ENCODE results near the gene RRP9.
"Not testable (repeated sequence)": the region's sequence is repeated elsewhere in the genome, so short reads cannot be mapped to it uniquely, and the experiment has no call there.

The RRP9 gene

GRCh38 chr3:51941798-51942602, at the start of gene RRP9, which contains the start of gene PARP3:
Gene RRP9, minus strand, starts transcription at chr3:51941904. Its CDS starts 37 bp downstream, at chr3:51941867.
Gene PARP3, plus strand, starts transcription at chr3:51942363. Its CDS starts 993 bp downstream, at chr3:51943356.
- DNase-seq (ENCODE audit: low read depth in 2 of 3, low spot score in 2 of 3): peak; percentile 90 to 99 (median 91)

- not testable (repeated sequence) for DNase-seq (ENCODE audit: low read depth in 2 of 3, low spot score in 2 of 3)
Measured at GRCh38 chr3:51990501-51990971, 48.8 kb upstream of the RRP9 start.

GRCh38 chr3:51988286-51989146, 46.8 kb upstream of the RRP9 start:
- no peak for DNase-seq (ENCODE audit: low read depth in 2 of 3, low spot score in 2 of 3)

GRCh38 chr3:51987568-51987967, 45.9 kb upstream of the RRP9 start:
- no peak for DNase-seq (ENCODE audit: low read depth in 2 of 3, low spot score in 2 of 3)

GRCh38 chr3:51986010-51986947, 44.6 kb upstream of the RRP9 start:
- DNase-seq (ENCODE audit: low read depth in 2 of 3, low spot score in 2 of 3): no peak

GRCh38 chr3:51985063-51985462, 43.4 kb upstream of the RRP9 start:
- DNase-seq (ENCODE audit: low read depth in 2 of 3, low spot score in 2 of 3): no peak

- no peak for DNase-seq (ENCODE audit: low read depth in 2 of 3, low spot score in 2 of 3)
Measured at GRCh38 chr3:51984269-51984647, 42.6 kb upstream of the RRP9 start.

GRCh38 chr3:51983578-51984268, 42.0 kb upstream of the RRP9 start:
- no peak for DNase-seq (ENCODE audit: low read depth in 2 of 3, low spot score in 2 of 3)

- DNase-seq (ENCODE audit: low read depth in 2 of 3, low spot score in 2 of 3): peak; percentile 52 to 66 (median 66)
Measured at GRCh38 chr3:51982838-51983577, 41.3 kb upstream of the RRP9 start, which contains the start of gene ACY1. Gene ACY1, plus strand, starts transcription at chr3:51983535. Its CDS starts 530 bp downstream, at chr3:51984065.

GRCh38 chr3:51982352-51982837, 40.7 kb upstream of the RRP9 start:
- no peak for DNase-seq (ENCODE audit: low read depth in 2 of 3, low spot score in 2 of 3)

- no peak for DNase-seq (ENCODE audit: low read depth in 2 of 3, low spot score in 2 of 3)
Measured at GRCh38 chr3:51980253-51980652, 38.5 kb upstream of the RRP9 start.

GRCh38 chr3:51978143-51978502, 36.4 kb upstream of the RRP9 start:
- DNase-seq (ENCODE audit: low read depth in 2 of 3, low spot score in 2 of 3): no peak

- no peak for DNase-seq (ENCODE audit: low read depth in 2 of 3, low spot score in 2 of 3)
Measured at GRCh38 chr3:51977446-51978142, 35.9 kb upstream of the RRP9 start.

- no peak for DNase-seq (ENCODE audit: low read depth in 2 of 3, low spot score in 2 of 3)
Measured at GRCh38 chr3:51975852-51976549, 34.3 kb upstream of the RRP9 start.

- peak in 2 of 3 experiments; percentile 47 to 60 for DNase-seq (ENCODE audit: low read depth in 2 of 3, low spot score in 2 of 3)
Measured at GRCh38 chr3:51974963-51975851, 33.5 kb upstream of the RRP9 start, which contains the start of gene ABHD14A. Gene ABHD14A, plus strand, starts transcription at chr3:51975064. Its CDS starts 72 bp downstream, at chr3:51975136.

- DNase-seq (ENCODE audit: low read depth in 2 of 3, low spot score in 2 of 3): no peak
Measured at GRCh38 chr3:51974277-51974962, 32.7 kb upstream of the RRP9 start.

Measured in activated CD8-positive, alpha-beta memory T cell treated with anti-CD3 and anti-CD28 coated beads for 48 hours (primary cell).